Stimulated activated CD4-positive, alpha-beta T cell treated with anti-CD3 and anti-CD28 coated beads, Interleukin-4, amount 100 ng/mL, for 4 hours (primary cell): ENCODE data around the gene ZSCAN12.

Experiments
- DNase-seq, 2 experiments: peaks; one replicate each; pipeline ENCODE4 v3.0.0-alpha.2; 2020

Gene ZSCAN12

GRCh38 chr6:28353356-28353755, 46.2 kb downstream of the ZSCAN12 start:
- DNase-seq = no peak

GRCh38 chr6:28351493-28351925, 48.0 kb downstream of the ZSCAN12 start:
- DNase-seq = no peak

GRCh38 chr6:28351087-28351486, 48.5 kb downstream of the ZSCAN12 start:
- no peak for DNase-seq

GRCh38 chr6:28349892-28350737, 49.4 kb downstream of the ZSCAN12 start, which contains the start of gene ZKSCAN3:
TSS of gene ZKSCAN3 (plus strand) at chr6:28349947. CDS start at chr6:28359587, 9,640 bp downstream.
- DNase-seq = peak; percentile 78 to 83

GRCh38 chr6:28349344-28349891, 50.1 kb downstream of the ZSCAN12 start:
- DNase-seq = no peak

- no peak for DNase-seq
Observed at GRCh38 chr6:28347119-28347518, 52.4 kb downstream of the ZSCAN12 start.

GRCh38 chr6:28345201-28345600, 54.3 kb downstream of the ZSCAN12 start:
- no peak for DNase-seq

GRCh38 chr6:28343898-28344677, 55.5 kb downstream of the ZSCAN12 start:
- no peak for DNase-seq

GRCh38 chr6:28340310-28341095, 59.0 kb downstream of the ZSCAN12 start:
- DNase-seq = no peak

GRCh38 chr6:28337121-28337520, 62.4 kb downstream of the ZSCAN12 start:
- DNase-seq = no peak

GRCh38 chr6:28336284-28337120, 63.0 kb downstream of the ZSCAN12 start:
- DNase-seq = no peak

- peak; percentile 66 to 87 for DNase-seq
Observed at GRCh38 chr6:28335564-28336283, 63.8 kb downstream of the ZSCAN12 start, which contains the start of gene ZSCAN31. TSS of gene ZSCAN31 (minus strand) at chr6:28336148. CDS start at chr6:28329683, 6,465 bp downstream.

- DNase-seq = no peak
Observed at GRCh38 chr6:28335040-28335563, 64.4 kb downstream of the ZSCAN12 start.

- no peak for DNase-seq
Observed at GRCh38 chr6:28334286-28335039, 65.1 kb downstream of the ZSCAN12 start.

GRCh38 chr6:28333599-28334018, 65.9 kb downstream of the ZSCAN12 start:
- DNase-seq = no peak

GRCh38 chr6:28333047-28333446, 66.5 kb downstream of the ZSCAN12 start:
- DNase-seq = no peak

GRCh38 chr6:28330041-28330440, 69.5 kb downstream of the ZSCAN12 start:
- no peak for DNase-seq
